SK-N-SH (cell line): Measurements from ENCODE around the gene IL1F10. TPM values are rescaled to one million over a fixed set of nuclear protein-coding genes. Genes with fewer than 3 reads are reported as not detected.

Experiments
- CTCF ChIA-PET: fragments of 300-600, 350-600 bp; formaldehyde crosslinking; extraction: SDS; loops from one replicate; lab custom pipeline; 2021; lab: Yijun Ruan, JAX
- POLR2A ChIA-PET: fragments of 350-600 bp; sonication (Branson Sonifier 250); formaldehyde crosslinking; extraction: SDS; loops from one replicate; lab custom pipeline; 2020; ENCODE audit warnings: antibody characterized with exemption, inconsistent platforms; lab: Yijun Ruan, JAX
- DNase-seq: peaks from one replicate; pipeline ENCODE4 v3.0.0; 2012
- H2AFZ ChIP-seq: fragments of 200-600 bp; sonication (generic); 2 replicates; pipeline ENCODE4 v1.8.1; 2016; ENCODE audit warnings: antibody characterized with exemption, mild to moderate bottlenecking, low read depth
- H3F3A ChIP-seq: fragments of 200-600 bp; sonication (generic); replicated peaks from 2 replicates; pipeline ENCODE3; 2016; ENCODE audit warnings: antibody characterized with exemption, mild to moderate bottlenecking; ENCODE audit not compliant: insufficient read depth
- H3K27ac ChIP-seq, 2 experiments: fragments of 200-500 bp in 1 of 2; fragments of 200-600 bp in 1 of 2; sonication (Bioruptor generic) in 1 of 2; sonication (generic), shearing (Covaris generic) in 1 of 2; 2 replicates each; pipeline versions ENCODE4 v1.5.1 to v1.6.1; 2014 to 2016; ENCODE audit warnings: low read depth in 2 of 2, inconsistent platforms in 1 of 2, low read length in 1 of 2, mild to moderate bottlenecking in 1 of 2, mixed read lengths in 1 of 2
- H3K27me3 ChIP-seq: fragments of 200-600 bp; sonication (generic), shearing (Covaris generic); 2 replicates; pipeline ENCODE4 v1.6.1; 2016; ENCODE audit warnings: mixed run types; ENCODE audit not compliant: insufficient read depth
- H3K36me3 ChIP-seq, 2 experiments: fragments of 200-500 bp in 1 of 2; fragments of 200-600 bp in 1 of 2; sonication (Bioruptor generic) in 1 of 2; sonication (generic) in 1 of 2; replicated peaks in 1 of 2; 2 replicates each; pipeline versions ENCODE3 to v1.5.1; 2014 to 2016; ENCODE audit warnings: low read length in 1 of 2, mild to moderate bottlenecking in 1 of 2; ENCODE audit not compliant: insufficient read depth in 2 of 2, control insufficient read depth in 1 of 2
- H3K4me1 ChIP-seq, 2 experiments: fragments of 200-500 bp in 1 of 2; fragments of 200-600 bp in 1 of 2; sonication (Bioruptor generic) in 1 of 2; sonication (generic), shearing (Covaris generic) in 1 of 2; 2 replicates each; pipeline versions ENCODE4 v1.5.1 to v1.6.1; 2014 to 2016; ENCODE audit warnings: low read depth in 1 of 2, low read length in 1 of 2, mixed run types in 1 of 2; ENCODE audit not compliant: insufficient read depth in 2 of 2, control insufficient read depth in 1 of 2
- H3K4me2 ChIP-seq: fragments of 200-600 bp; sonication (generic), shearing (Covaris generic); 2 replicates; pipeline ENCODE4 v1.6.1; 2017; ENCODE audit warnings: mixed run types
- H3K4me3 ChIP-seq, 2 experiments: fragments of 200-500 bp in 1 of 2; fragments of 200-600 bp in 1 of 2; sonication (Bioruptor generic) in 1 of 2; sonication (generic), shearing (Covaris generic) in 1 of 2; 2 replicates each; pipeline versions ENCODE4 v1.5.1 to v1.8.1; 2014 to 2016; ENCODE audit warnings: low read depth in 2 of 2, inconsistent platforms in 1 of 2, low read length in 1 of 2, mild to moderate bottlenecking in 1 of 2, mixed read lengths in 1 of 2, moderate library complexity in 1 of 2
- H3K79me2 ChIP-seq: fragments of 200-600 bp; sonication (generic); 2 replicates; pipeline ENCODE4 v1.8.1; 2017; ENCODE audit warnings: mild to moderate bottlenecking; ENCODE audit not compliant: insufficient read depth
- H3K9ac ChIP-seq: fragments of 200-600 bp; sonication (generic); 2 replicates; pipeline ENCODE4 v1.6.1; 2017; ENCODE audit warnings: mixed run types
- H3K9me2 ChIP-seq: fragments of 200-600 bp; sonication (generic); 2 replicates; pipeline ENCODE4 v1.6.1; 2017; ENCODE audit warnings: mixed run types
- H3K9me3 ChIP-seq: fragments of 200-600 bp; sonication (generic); 2 replicates; pipeline ENCODE4 v1.6.1; 2017; ENCODE audit warnings: mixed run types, mild to moderate bottlenecking, moderate library complexity
- H4K20me1 ChIP-seq: fragments of 200-600 bp; sonication (generic); 2 replicates; pipeline ENCODE4 v1.6.1; 2017; ENCODE audit warnings: mild to moderate bottlenecking, mixed run types; ENCODE audit not compliant: insufficient read depth
- ELF1 ChIP-seq: IDR thresholded peaks from 2 replicates; pipeline ENCODE4 v1.4.0; 2012
- EP300 ChIP-seq, 2 experiments: IDR thresholded peaks; 2 replicates each; pipeline versions ENCODE4 v1.4.0 to v1.6.1; 2012; ENCODE audit warnings: borderline replicate concordance in 1 of 2, low read depth in 1 of 2, low read length in 1 of 2
- EZH2phosphoT487 ChIP-seq: fragments of 200-600 bp; sonication (generic); IDR thresholded peaks from 2 replicates; pipeline ENCODE4 v1.6.1; 2017; ENCODE audit warnings: low read depth, mixed run types, mild to moderate bottlenecking, antibody characterized with exemption, moderate library complexity, borderline replicate concordance
- FOXM1 ChIP-seq: IDR thresholded peaks from 2 replicates; pipeline ENCODE4 v1.4.0; 2012; ENCODE audit warnings: low read depth, mild to moderate bottlenecking
- IRF3 ChIP-seq: fragments of 150-350 bp; IDR thresholded peaks from 2 replicates; pipeline ENCODE4 v1.6.1; 2016; ENCODE audit warnings: mild to moderate bottlenecking, low read depth, low read length
- NFIC ChIP-seq: IDR thresholded peaks from 2 replicates; pipeline ENCODE4 v1.4.0; 2012; ENCODE audit warnings: borderline replicate concordance
- RAD21 ChIP-seq: IDR thresholded peaks from 2 replicates; pipeline ENCODE4 v1.6.1; 2012; ENCODE audit warnings: mild to moderate bottlenecking, low read length
- USF1 ChIP-seq: IDR thresholded peaks from 2 replicates; pipeline ENCODE4 v1.4.0; 2012; ENCODE audit warnings: low read depth, borderline replicate concordance
- WGBS: methylation state at CpG from one replicate; pipeline ENCODE4 v1.1.6; 2017; ENCODE audit warnings: low lambda C conversion rate; 5-methylcytosine and 5-hydroxymethylcytosine counted together
- polyA plus RNA-seq, 3 experiments: library from polyadenylated mRNA; depleted of rRNA; stranded (reverse); fragments of >200 nt; gene quantifications; 2 replicates each; pipeline ENCODE4 v1.2.3, GENCODE V29; 2012
- TF ChIP-seq, protein P1 (sequence below): IDR thresholded peaks from 2 replicates; pipeline ENCODE4 v1.4.0; 2012; ENCODE audit warnings: low read depth
- TF ChIP-seq, protein P2 (sequence below): fragments of 200-600 bp; sonication (generic); IDR thresholded peaks from 2 replicates; pipeline ENCODE4 v1.6.1; 2017; ENCODE audit warnings: antibody characterized with exemption, mild to moderate bottlenecking, moderate library complexity

Gene IL1F10
- polyA plus RNA-seq, 1 of the 3 experiments (the other 2 are of a cell fraction) = not detected

- TF ChIP-seq EP300 (IDR thresholded peaks at IDR 0.05; ENCODE audit: borderline replicate concordance in 1 of 2, low read depth in 1 of 2, low read length in 1 of 2) (no peak), USF1 (no peak), NFIC (no peak), EZH2phosphoT487 (no peak), IRF3 (no peak), RAD21 (no peak)
Measured at GRCh38 chr2:113117541-113118262, 49.9 kb downstream of the IL1F10 start (continued).

GRCh38 chr2:113118263-113118657, 50.5 kb downstream of the IL1F10 start:
- Histone ChIP-seq H3K27me3 (no peaks in the 10 kb centered on the region; the same call in 1 of the 2 replicates), H3K4me2 (no peak overlapping the region), H3K9me3 (no peaks in the 10 kb centered on the region), H3F3A (no peaks in the 10 kb centered on the region), H3K4me3 (no peak overlapping the region), H3K9me2 (no peaks in the 10 kb centered on the region), H3K79me2 (no peaks in the 10 kb centered on the region), H2AFZ (no peak overlapping the region), H3K9ac (no peak overlapping the region), H3K27ac (no peak overlapping the region), H3K4me1 (no peaks in the 10 kb centered on the region; a peak in 1 of 4 replicates), H3K36me3 (no peaks in the 10 kb centered on the region), H4K20me1 (no peaks in the 10 kb centered on the region)
- DNase-seq = no peak
- 17% methylated on average over 2 of the region's 2 CpGs for WGBS
- TF ChIP-seq, protein P1, sequence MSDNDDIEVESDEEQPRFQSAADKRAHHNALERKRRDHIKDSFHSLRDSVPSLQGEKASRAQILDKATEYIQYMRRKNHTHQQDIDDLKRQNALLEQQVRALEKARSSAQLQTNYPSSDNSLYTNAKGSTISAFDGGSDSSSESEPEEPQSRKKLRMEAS = no peak
- no peak for TF ChIP-seq ELF1
- TF ChIP-seq FOXM1 = no peak
- TF ChIP-seq, protein P2, sequence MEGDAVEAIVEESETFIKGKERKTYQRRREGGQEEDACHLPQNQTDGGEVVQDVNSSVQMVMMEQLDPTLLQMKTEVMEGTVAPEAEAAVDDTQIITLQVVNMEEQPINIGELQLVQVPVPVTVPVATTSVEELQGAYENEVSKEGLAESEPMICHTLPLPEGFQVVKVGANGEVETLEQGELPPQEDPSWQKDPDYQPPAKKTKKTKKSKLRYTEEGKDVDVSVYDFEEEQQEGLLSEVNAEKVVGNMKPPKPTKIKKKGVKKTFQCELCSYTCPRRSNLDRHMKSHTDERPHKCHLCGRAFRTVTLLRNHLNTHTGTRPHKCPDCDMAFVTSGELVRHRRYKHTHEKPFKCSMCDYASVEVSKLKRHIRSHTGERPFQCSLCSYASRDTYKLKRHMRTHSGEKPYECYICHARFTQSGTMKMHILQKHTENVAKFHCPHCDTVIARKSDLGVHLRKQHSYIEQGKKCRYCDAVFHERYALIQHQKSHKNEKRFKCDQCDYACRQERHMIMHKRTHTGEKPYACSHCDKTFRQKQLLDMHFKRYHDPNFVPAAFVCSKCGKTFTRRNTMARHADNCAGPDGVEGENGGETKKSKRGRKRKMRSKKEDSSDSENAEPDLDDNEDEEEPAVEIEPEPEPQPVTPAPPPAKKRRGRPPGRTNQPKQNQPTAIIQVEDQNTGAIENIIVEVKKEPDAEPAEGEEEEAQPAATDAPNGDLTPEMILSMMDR = no peak
- POLR2A ChIA-PET = no interaction called here
- CTCF ChIA-PET = interaction anchor here (1.2 to 2.8 kb wide), 3 partner anchors 18 to 272 kb away, joined by 3 to 12 read pairs (median 5); no protein-coding TSS in a partner anchor
